ENCODE results near the gene AFF3. TPM values are rescaled to one million over a fixed set of nuclear protein-coding genes. Genes with fewer than 3 reads are reported as not detected.

Gene AFF3
- total RNA-seq, 1 experiment from 2014 or later: not detected

DNA sequence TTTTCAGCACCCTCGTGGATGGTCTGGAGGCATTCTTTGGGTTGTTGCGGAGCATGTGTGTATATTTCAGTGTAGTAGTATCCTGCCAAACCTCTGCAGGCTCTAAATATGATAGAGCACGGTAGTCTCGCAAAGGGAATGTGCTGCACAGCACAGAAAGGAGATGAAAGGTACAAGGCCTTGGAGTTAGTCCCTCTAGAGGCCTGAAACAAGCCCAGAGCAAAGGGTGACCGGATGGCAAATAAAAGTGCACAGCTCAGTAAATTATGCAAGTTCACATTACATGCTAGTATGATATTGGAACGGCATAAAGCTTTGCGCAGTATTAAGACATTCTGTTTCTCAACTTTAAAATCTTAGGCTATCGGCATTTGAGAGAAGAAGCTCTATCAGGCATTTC, 358.1 kb downstream of the AFF3 start:
- no TSS peak for BruUV-seq (replicated peaks)

DNA sequence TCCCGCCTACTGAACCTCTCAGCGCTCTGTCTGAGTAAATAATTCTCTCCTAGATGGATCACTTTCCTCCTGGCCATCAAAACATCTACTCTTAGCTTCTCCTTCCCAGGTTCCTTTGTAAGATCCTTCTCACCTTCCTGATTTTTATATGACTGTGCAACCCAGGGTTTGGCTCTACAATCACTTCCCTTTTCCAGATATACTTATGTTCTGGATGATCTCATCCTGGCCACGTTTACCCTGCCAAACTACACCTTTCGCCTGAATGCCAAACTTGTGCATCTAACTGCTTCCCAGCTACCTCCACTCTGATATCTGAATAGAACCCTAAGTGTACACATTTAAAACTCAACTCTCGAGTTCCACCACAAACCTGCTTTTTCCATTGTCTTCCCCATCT, 362.1 kb downstream of the AFF3 start:
- Histone ChIP-seq H3K9me2 (ENCODE audit: insufficient read depth) (no peaks in the 10 kb centered on the region), H3F3A (ENCODE audit: insufficient read depth, low read depth) (no peaks in the 10 kb centered on the region), H2AFZ (no peak overlapping the region), H3K4me3 (no peak overlapping the region), H3K4me1 (replicated peaks; ENCODE audit: insufficient read depth) (no peaks in the 10 kb centered on the region), H3K36me3 (ENCODE audit: low read depth) (no peaks in the 10 kb centered on the region), H3K79me2 (ENCODE audit: low read depth) (no peaks in the 10 kb centered on the region), H4K20me1 (ENCODE audit: insufficient read depth) (no peaks in the 10 kb centered on the region), H3K27me3 (ENCODE audit: insufficient read depth, low read depth) (peaks cover 62% of the 10 kb centered on the region), H3K9me3 (ENCODE audit: insufficient read depth, low read depth) (no peaks in the 10 kb centered on the region), H3K27ac (no peak overlapping the region), H3K4me2 (no peak overlapping the region)
- no peak for TF ChIP-seq EZH2 (IDR thresholded peaks at IDR 0.05; ENCODE audit: low read depth)
- TF ChIP-seq, protein P1, sequence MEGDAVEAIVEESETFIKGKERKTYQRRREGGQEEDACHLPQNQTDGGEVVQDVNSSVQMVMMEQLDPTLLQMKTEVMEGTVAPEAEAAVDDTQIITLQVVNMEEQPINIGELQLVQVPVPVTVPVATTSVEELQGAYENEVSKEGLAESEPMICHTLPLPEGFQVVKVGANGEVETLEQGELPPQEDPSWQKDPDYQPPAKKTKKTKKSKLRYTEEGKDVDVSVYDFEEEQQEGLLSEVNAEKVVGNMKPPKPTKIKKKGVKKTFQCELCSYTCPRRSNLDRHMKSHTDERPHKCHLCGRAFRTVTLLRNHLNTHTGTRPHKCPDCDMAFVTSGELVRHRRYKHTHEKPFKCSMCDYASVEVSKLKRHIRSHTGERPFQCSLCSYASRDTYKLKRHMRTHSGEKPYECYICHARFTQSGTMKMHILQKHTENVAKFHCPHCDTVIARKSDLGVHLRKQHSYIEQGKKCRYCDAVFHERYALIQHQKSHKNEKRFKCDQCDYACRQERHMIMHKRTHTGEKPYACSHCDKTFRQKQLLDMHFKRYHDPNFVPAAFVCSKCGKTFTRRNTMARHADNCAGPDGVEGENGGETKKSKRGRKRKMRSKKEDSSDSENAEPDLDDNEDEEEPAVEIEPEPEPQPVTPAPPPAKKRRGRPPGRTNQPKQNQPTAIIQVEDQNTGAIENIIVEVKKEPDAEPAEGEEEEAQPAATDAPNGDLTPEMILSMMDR (conservative IDR thresholded peaks at IDR 0.05): no peak
- intact Hi-C loops (cut with micrococcal nuclease; ENCODE audit: unreplicated experiment): no loop called here
- BruUV-seq (replicated peaks): no TSS peak
- ChIA-PET POLR2A (ENCODE audit: unreplicated experiment) (no interaction called here), CTCF (no interaction called here)
- DNase-seq: no peak

More for the DNA sequence above, 358.1 kb downstream of the AFF3 start:
- Histone ChIP-seq H3K27me3 (ENCODE audit: insufficient read depth, low read depth) (peaks cover 64% of the 10 kb centered on the region), H3F3A (ENCODE audit: insufficient read depth, low read depth) (no peaks in the 10 kb centered on the region), H4K20me1 (ENCODE audit: insufficient read depth) (no peaks in the 10 kb centered on the region), H3K4me3 (no peak overlapping the region), H3K4me2 (no peak overlapping the region), H3K27ac (no peak overlapping the region), H2AFZ (no peak overlapping the region), H3K9me2 (ENCODE audit: insufficient read depth) (no peaks in the 10 kb centered on the region), H3K9me3 (ENCODE audit: insufficient read depth, low read depth) (no peaks in the 10 kb centered on the region), H3K36me3 (ENCODE audit: low read depth) (no peaks in the 10 kb centered on the region), H3K4me1 (replicated peaks; ENCODE audit: insufficient read depth) (no peaks in the 10 kb centered on the region), H3K79me2 (ENCODE audit: low read depth) (no peaks in the 10 kb centered on the region)
- no peak for DNase-seq
- CTCF ChIA-PET: interaction anchor here (0.6 kb wide), 1 partner anchor 15 kb away, joined by 3 read pairs; no protein-coding TSS in a partner anchor
- POLR2A ChIA-PET (ENCODE audit: unreplicated experiment): no interaction called here
- intact Hi-C loops (cut with micrococcal nuclease; ENCODE audit: unreplicated experiment): no loop called here
- TF ChIP-seq EZH2 (IDR thresholded peaks at IDR 0.05; ENCODE audit: low read depth): no peak
- TF ChIP-seq, protein P1 (conservative IDR thresholded peaks at IDR 0.05): no peak

DNA sequence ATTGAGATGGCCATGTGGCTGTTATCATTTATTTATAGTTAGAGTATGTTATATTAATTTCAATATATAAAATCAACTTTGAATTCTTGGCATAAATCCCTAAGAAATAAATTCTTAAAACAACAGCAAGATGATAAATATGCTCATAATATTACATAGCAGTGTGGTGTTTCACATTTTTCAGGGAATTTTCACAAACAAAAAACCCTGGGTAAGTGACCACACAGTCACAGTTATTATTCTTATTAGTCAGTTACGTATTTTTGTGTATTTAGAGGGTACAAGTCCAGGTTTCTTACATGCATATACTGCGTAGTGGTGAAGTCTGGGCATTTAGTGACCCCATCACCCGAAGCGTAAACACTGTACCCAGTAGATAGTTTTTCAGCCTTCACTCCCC, 363.1 kb downstream of the AFF3 start:
- ChIA-PET CTCF (no interaction called here), POLR2A (ENCODE audit: unreplicated experiment) (interaction anchor here (0.6 kb wide), 1 partner anchor 1736 kb away, joined by 4 read pairs; no protein-coding TSS in a partner anchor)
- Histone ChIP-seq H3K27me3 (ENCODE audit: insufficient read depth, low read depth) (peaks cover 52% of the 10 kb centered on the region), H3K4me1 (replicated peaks; ENCODE audit: insufficient read depth) (no peaks in the 10 kb centered on the region), H3K9me2 (ENCODE audit: insufficient read depth) (no peaks in the 10 kb centered on the region), H4K20me1 (ENCODE audit: insufficient read depth) (no peaks in the 10 kb centered on the region), H2AFZ (no peak overlapping the region), H3K4me3 (no peak overlapping the region), H3K9me3 (ENCODE audit: insufficient read depth, low read depth) (no peaks in the 10 kb centered on the region), H3F3A (ENCODE audit: insufficient read depth, low read depth) (no peaks in the 10 kb centered on the region), H3K36me3 (ENCODE audit: low read depth) (no peaks in the 10 kb centered on the region), H3K79me2 (ENCODE audit: low read depth) (no peaks in the 10 kb centered on the region), H3K4me2 (no peak overlapping the region), H3K27ac (no peak overlapping the region)
- BruUV-seq (replicated peaks): no TSS peak
- no peak for DNase-seq
- intact Hi-C loops (cut with micrococcal nuclease; ENCODE audit: unreplicated experiment): no loop called here
- TF ChIP-seq, protein P1 (conservative IDR thresholded peaks at IDR 0.05): no peak
- TF ChIP-seq EZH2 (IDR thresholded peaks at IDR 0.05; ENCODE audit: low read depth): no peak

Data from PC-9 (cell line).